ENCODE measurements around the gene KLK6. TPM values are rescaled to one million over a fixed set of nuclear protein-coding genes. Genes with fewer than 3 reads are reported as not detected.
A peak's percentile ranks its signal among the peaks of the same experiment; 100 is the strongest.

The KLK6 gene
- total and polyA plus RNA-seq, 2 of the 13 experiments (the other 11 are each of a cell fraction or from before 2014, with no cell fraction given) = 0.15 to 1.8 TPM

- FAIRE-seq (no peak), ATAC-seq (no peak), DNase-seq (ENCODE audit: low spot score) (no peak)
- Histone ChIP-seq H2AFZ (ENCODE audit: low read length) (no peak overlapping the region), H3K9me3 (ENCODE audit: low read length) (no peaks in the 10 kb centered on the region), H3K4me3 (replicated peaks in 1 of 3; ENCODE audit: insufficient read depth in 1 of 3, low read depth in 2 of 3, low read length in 3 of 3) (no peak overlapping the region), H3K27me3 (ENCODE audit: control insufficient read depth in 1 of 2, insufficient read depth in 2 of 2, low read length in 2 of 2) (peaks cover 3 to 31% of the 10 kb centered on the region in 2 experiments; a peak in 4 of 5 replicates), H3K27ac (ENCODE audit: extremely low read length, insufficient read depth, low read length) (no peak overlapping the region), H3K9ac (ENCODE audit: insufficient read depth, low read depth, low read length) (no peak overlapping the region), H3K36me3 (replicated peaks in 1 of 2; ENCODE audit: control insufficient read depth in 1 of 2, insufficient read depth in 2 of 2, low read length in 2 of 2) (no peaks in the 10 kb centered on the region), H3K79me2 (ENCODE audit: insufficient read depth, low read length) (no peaks in the 10 kb centered on the region), H4K20me1 (ENCODE audit: insufficient read depth, low read length) (no peaks in the 10 kb centered on the region), H3K4me2 (ENCODE audit: low read depth, low read length) (no peak overlapping the region), H3K4me1 (ENCODE audit: insufficient read depth, low read length) (0 out of 2 replicates have a peak, but pooled peaks cover 4% of the 10 kb centered on the region)
- in situ Hi-C loops (cut with HindIII; ENCODE audit: extremely low pct_ligation_motif_present, low pct_unique_long_range_greater_than_20kb) (loop anchor here (5.0 kb wide), 2 partner anchors 77 to 83 kb away; no protein-coding TSS in a partner anchor), intact Hi-C loops (cut with micrococcal nuclease; ENCODE audit: unreplicated experiment) (loop anchor here (10.0 kb wide), 1 partner anchor 81 kb away; no protein-coding TSS in a partner anchor)
- CTCF ChIA-PET (ENCODE audit: low intra/inter-chr PET ratio, low total read pairs) = interaction anchor here (1.1 to 1.5 kb wide), 2 partner anchors 86 to 87 kb away, joined by 3 to 10 read pairs; no protein-coding TSS in a partner anchor
- WGBS (ENCODE audit: low lambda C conversion rate) = 24% methylated on average over 6 of the region's 19 CpGs
- no TSS peak for BruUV-seq (replicated peaks)
- POLR2A ChIA-PET = no interaction called here
- TF ChIP-seq PPARG (CRISPR knock-in tag; conservative IDR thresholded peaks at IDR 0.05) (no peak), TRIM22 (IDR thresholded peaks at IDR 0.05) (no peak), ATF7-NPFF (CRISPR knock-in tag; IDR thresholded peaks at IDR 0.05; ENCODE audit: low read depth) (no peak)
Measured at GRCh38 chr19:51015691-51016267, 46.4 kb upstream of the KLK6 start.

- H3K4me2 ChIP-seq (ENCODE audit: low read depth, low read length) = no peak overlapping the region
- 0 out of 2 replicates have a peak, but pooled peaks cover 4% of the 10 kb centered on the region for H3K4me1 ChIP-seq (ENCODE audit: insufficient read depth, low read length)
- in situ Hi-C loops (cut with HindIII; ENCODE audit: extremely low pct_ligation_motif_present, low pct_unique_long_range_greater_than_20kb) (no loop called here), intact Hi-C loops (cut with micrococcal nuclease; ENCODE audit: unreplicated experiment) (loop anchor here (10.0 kb wide), 1 partner anchor 79 kb away; no protein-coding TSS in a partner anchor)
- ChIA-PET POLR2A (no interaction called here), CTCF (ENCODE audit: low intra/inter-chr PET ratio, low total read pairs) (no interaction called here)
- no peaks in the 10 kb centered on the region for H4K20me1 ChIP-seq (ENCODE audit: insufficient read depth, low read length)
- no peaks in the 10 kb centered on the region for H3K9me3 ChIP-seq (ENCODE audit: low read length)
- DNase-seq (ENCODE audit: low spot score) (no peak), ATAC-seq (no peak), FAIRE-seq (no peak)
- no peaks in the 10 kb centered on the region for H3K79me2 ChIP-seq (ENCODE audit: insufficient read depth, low read length)
- H2AFZ ChIP-seq (ENCODE audit: low read length) = no peak overlapping the region
- H3K4me3 ChIP-seq (replicated peaks in 1 of 3; ENCODE audit: insufficient read depth in 1 of 3, low read depth in 2 of 3, low read length in 3 of 3) = no peak overlapping the region
- H3K9ac ChIP-seq (ENCODE audit: insufficient read depth, low read depth, low read length) = no peak overlapping the region
- H3K27me3 ChIP-seq (ENCODE audit: control insufficient read depth in 1 of 2, insufficient read depth in 2 of 2, low read length in 2 of 2) = peaks cover 2 to 23% of the 10 kb centered on the region in 2 experiments; a peak in 4 of 5 replicates
- H3K36me3 ChIP-seq (replicated peaks in 1 of 2; ENCODE audit: control insufficient read depth in 1 of 2, insufficient read depth in 2 of 2, low read length in 2 of 2) = no peaks in the 10 kb centered on the region
- no TSS peak for BruUV-seq (replicated peaks)
- H3K27ac ChIP-seq (ENCODE audit: extremely low read length, insufficient read depth, low read length) = no peak overlapping the region
- WGBS (ENCODE audit: low lambda C conversion rate) = 77% methylated on average over 6 of the region's 6 CpGs
- TF ChIP-seq ZNF768 (CRISPR knock-in tag; IDR thresholded peaks at IDR 0.05) = peak; percentile 60
- no peak for TF ChIP-seq ZNF281 (CRISPR knock-in tag; IDR thresholded peaks at IDR 0.05; ENCODE audit: borderline replicate concordance)
- TF ChIP-seq SIN3A (IDR thresholded peaks at IDR 0.05; ENCODE audit: borderline replicate concordance, low read depth, low read length) = no peak
- TF ChIP-seq SALL1 (CRISPR knock-in tag; IDR thresholded peaks at IDR 0.05) = no peak
- TF ChIP-seq ZNF770 (CRISPR knock-in tag; IDR thresholded peaks at IDR 0.05) = no peak
- no peak for TF ChIP-seq REL (CRISPR knock-in tag; conservative IDR thresholded peaks at IDR 0.05)
- no peak for TF ChIP-seq HCFC1 (IDR thresholded peaks at IDR 0.05; ENCODE audit: low read depth, low read length)
- TF ChIP-seq ZMYM3 (CRISPR knock-in tag; IDR thresholded peaks at IDR 0.05) = peak; percentile 30; the same call in 1 of the 2 replicates
- TF ChIP-seq ZBTB3 (CRISPR knock-in tag; IDR thresholded peaks at IDR 0.05; ENCODE audit: borderline replicate concordance, low read depth) = no peak
Measured at GRCh38 chr19:51014242-51014641, 44.9 kb upstream of the KLK6 start.

Data from HepG2 (cell line).